Gastrocnemius medialis (tissue), 4 donors: ENCODE results near the gene NRARP.

Experiments used
- CTCF ChIP-seq, 5 experiments: fragments of 450-650 bp in 3 of 5; fragments of 200-600 bp in 2 of 5; sonication (generic) in 2 of 5; IDR thresholded peaks in 4 of 5; conservative IDR thresholded peaks in 1 of 5; 1 replicate in 4 of 5; 2 replicates in 1 of 5; pipeline ENCODE4 v1.5.1; 2016 to 2019; ENCODE audit warnings: antibody characterized with exemption in 5 of 5, mild to moderate bottlenecking in 3 of 5, moderate library complexity in 3 of 5
- POLR2A ChIP-seq, 2 donors: fragments of 450-650 bp; IDR thresholded peaks; one replicate each; pipeline ENCODE4 v1.6.1; 2017; ENCODE audit warnings: antibody characterized with exemption in 2 of 2, mild to moderate bottlenecking in 2 of 2, moderate library complexity in 2 of 2

- TF ChIP-seq CTCF (IDR thresholded peaks at IDR 0.05 in 4 of 5, conservative IDR thresholded peaks at IDR 0.05 in 1 of 5) = no peak
- no peak for TF ChIP-seq POLR2A (IDR thresholded peaks at IDR 0.05)
Observed at GRCh38 chr9:137318602-137319001, 16.5 kb upstream of the NRARP start.
